Body of pancreas (tissue), 4 donors: ENCODE measurements around the gene HOXA3. TPM values are rescaled to one million over a fixed set of nuclear protein-coding genes. Genes with fewer than 3 reads are reported as not detected.

Experiments
- ATAC-seq: fragments of 150-250 bp; one replicate; pipeline ENCODE4 v1.9.1; 2016
- DNase-seq, 4 donors: peaks; one replicate each; pipeline ENCODE4 v3.0.0-alpha.2; 2019
- H3K27ac ChIP-seq, 4 donors: fragments of 200-600 bp; sonication (generic); 1 replicate in 3 of 4; 2 replicates in 1 of 4; pipeline versions ENCODE4 v1.5.1 to v1.6.1; 2016 to 2019; ENCODE audit warnings: mild to moderate bottlenecking in 1 of 4, mixed read lengths in 1 of 4, moderate library complexity in 1 of 4
- H3K27me3 ChIP-seq, 2 donors: fragments of 200-600 bp; sonication (generic); one replicate each; pipeline ENCODE4 v1.6.0; 2016; ENCODE audit warnings: mild to moderate bottlenecking in 1 of 2
- H3K36me3 ChIP-seq, 2 donors: fragments of 200-600 bp; sonication (generic); replicated peaks in 1 of 2; 2 replicates each; pipeline ENCODE4 v1.5.1; 2016; ENCODE audit warnings: low read depth in 2 of 2; ENCODE audit not compliant: insufficient read depth in 1 of 2
- H3K4me1 ChIP-seq: fragments of 200-600 bp; sonication (generic); one replicate; pipeline ENCODE4 v1.6.0; 2016
- H3K4me3 ChIP-seq, 2 donors: fragments of 200-600 bp; sonication (generic); 1 replicate in 1 of 2; 2 replicates in 1 of 2; pipeline ENCODE4 v1.5.1; 2016 to 2019
- H3K9me3 ChIP-seq, 3 donors: fragments of 200-600 bp; sonication (generic); 1 replicate in 2 of 3; 2 replicates in 1 of 3; pipeline ENCODE4 v1.5.1; 2016
- POLR2A ChIP-seq, 3 donors: fragments of 450-650 bp; IDR thresholded peaks; one replicate each; pipeline ENCODE4 v1.6.1; 2016; ENCODE audit warnings: antibody characterized with exemption in 3 of 3, mild to moderate bottlenecking in 2 of 3
- WGBS, 2 donors: methylation state at CpG; one replicate each; pipeline ENCODE4 v1.1.5; 2017; 5-methylcytosine and 5-hydroxymethylcytosine counted together
- intact Hi-C: fragments of 100-400 bp; cut with DNase I; formaldehyde crosslinking; loops from one replicate; pipeline ENCODE4 v1.15.1; 2023
- total RNA-seq, 2 donors: library from RNA; depleted of rRNA; stranded (reverse); fragments of >200 nt; gene quantifications; one replicate each; pipeline ENCODE4 v1.1.0, GENCODE V29; 2016
- TF ChIP-seq, protein P1 (sequence below), 7 experiments: fragments of 450-650 bp in 4 of 7; fragments of 200-600 bp in 3 of 7; sonication (generic) in 3 of 7; IDR thresholded peaks; one replicate each; pipeline ENCODE4 v1.5.1; 2016 to 2019; ENCODE audit warnings: antibody characterized with exemption in 7 of 7

HOXA3 gene
- total RNA-seq, 2 donors from 2014 or later, result 1.6 TPM; not detected in 1

DNA sequence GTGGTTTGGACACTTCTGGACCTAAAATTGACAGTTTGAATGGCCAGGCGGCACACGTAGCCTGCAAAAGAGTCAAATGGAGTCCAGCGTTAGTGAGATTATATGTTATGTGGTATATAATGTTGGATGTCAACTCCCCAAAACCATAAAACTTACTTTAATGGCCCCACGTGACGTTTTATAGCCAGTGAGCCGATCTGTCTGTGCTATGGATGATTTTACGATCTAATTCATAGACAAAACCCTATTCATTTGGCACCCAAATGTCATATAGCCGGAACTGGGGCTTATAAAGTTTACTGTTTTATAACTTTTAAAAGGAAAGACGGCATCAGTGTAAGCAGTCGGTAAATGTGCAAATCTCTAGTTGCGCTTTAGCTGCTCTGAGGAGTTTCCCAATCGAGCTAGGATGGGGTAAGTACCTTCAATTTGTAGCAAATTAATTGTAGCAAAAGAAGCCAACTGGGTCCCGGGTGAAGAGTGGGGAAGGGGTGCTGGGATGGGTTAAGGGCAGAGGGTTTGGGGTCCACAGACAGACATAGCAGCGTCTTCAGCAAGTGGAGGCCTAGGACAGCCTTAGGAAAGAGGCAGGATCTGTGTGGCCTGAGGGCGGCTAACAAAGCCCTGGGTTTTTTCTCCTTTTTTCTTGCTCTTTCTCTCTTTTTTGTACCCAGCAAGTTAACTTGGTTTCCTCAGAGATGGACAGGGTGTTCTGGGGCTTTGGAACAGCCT, 12.1 kb downstream of the HOXA3 start:
- no peak overlapping the region for H3K4me3 ChIP-seq
- DNase-seq (no peak), ATAC-seq (no peak)
- TF ChIP-seq, protein P1, sequence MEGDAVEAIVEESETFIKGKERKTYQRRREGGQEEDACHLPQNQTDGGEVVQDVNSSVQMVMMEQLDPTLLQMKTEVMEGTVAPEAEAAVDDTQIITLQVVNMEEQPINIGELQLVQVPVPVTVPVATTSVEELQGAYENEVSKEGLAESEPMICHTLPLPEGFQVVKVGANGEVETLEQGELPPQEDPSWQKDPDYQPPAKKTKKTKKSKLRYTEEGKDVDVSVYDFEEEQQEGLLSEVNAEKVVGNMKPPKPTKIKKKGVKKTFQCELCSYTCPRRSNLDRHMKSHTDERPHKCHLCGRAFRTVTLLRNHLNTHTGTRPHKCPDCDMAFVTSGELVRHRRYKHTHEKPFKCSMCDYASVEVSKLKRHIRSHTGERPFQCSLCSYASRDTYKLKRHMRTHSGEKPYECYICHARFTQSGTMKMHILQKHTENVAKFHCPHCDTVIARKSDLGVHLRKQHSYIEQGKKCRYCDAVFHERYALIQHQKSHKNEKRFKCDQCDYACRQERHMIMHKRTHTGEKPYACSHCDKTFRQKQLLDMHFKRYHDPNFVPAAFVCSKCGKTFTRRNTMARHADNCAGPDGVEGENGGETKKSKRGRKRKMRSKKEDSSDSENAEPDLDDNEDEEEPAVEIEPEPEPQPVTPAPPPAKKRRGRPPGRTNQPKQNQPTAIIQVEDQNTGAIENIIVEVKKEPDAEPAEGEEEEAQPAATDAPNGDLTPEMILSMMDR (IDR thresholded peaks at IDR 0.05), result no peak
- no peak for TF ChIP-seq POLR2A (IDR thresholded peaks at IDR 0.05)
- no peaks in the 10 kb centered on the region for H3K36me3 ChIP-seq
- intact Hi-C loops, result no loop called here
- H3K27ac ChIP-seq, result no peak overlapping the region
- H3K4me1 ChIP-seq, result peaks cover 28% of the 10 kb centered on the region
- peaks cover 0 to 67% of the 10 kb centered on the region in 2 donors for H3K27me3 ChIP-seq
- H3K9me3 ChIP-seq, result no peaks in the 10 kb centered on the region
- 25 to 36% methylated on average over 15 of the region's 15 CpGs for WGBS, 2 donors

DNA sequence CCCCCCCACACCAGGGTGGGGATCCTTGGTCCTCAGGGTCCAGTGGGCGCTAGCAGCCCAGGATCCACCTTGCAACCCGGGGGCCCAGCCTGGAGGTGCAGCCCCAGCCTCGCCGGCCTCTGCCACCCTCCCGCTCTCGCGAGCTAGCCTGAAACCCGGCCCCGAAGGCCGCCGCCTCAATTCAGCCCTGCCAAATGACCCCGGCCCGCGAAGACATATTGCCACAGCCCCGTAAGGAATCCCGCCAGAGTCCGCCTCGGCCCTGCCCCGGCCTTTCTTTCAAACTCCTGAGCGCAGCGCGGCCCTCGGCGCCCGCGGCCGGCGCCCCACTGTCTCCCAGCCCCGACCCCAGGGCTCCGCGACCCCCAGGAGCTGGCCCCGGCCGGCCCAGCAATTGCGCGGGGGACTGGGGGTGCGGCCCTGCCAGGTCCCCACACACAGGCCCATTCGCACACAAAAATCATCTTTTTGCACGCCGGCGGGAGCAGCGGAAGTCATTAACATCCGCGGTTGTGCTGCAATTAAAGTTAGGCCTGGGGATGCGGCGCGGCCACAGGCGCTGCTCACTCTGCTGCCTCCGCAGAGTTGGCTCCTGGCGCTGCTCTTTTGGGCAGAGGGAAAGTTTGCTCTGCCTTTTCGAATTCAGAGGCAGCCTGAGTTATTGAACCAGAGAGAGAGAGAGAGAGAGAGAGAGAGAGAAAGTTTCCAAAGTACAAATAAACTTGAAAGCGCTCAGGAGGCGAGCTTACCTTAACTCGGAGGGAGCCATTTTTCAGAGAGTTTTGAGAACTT, 12.9 kb downstream of the HOXA3 start:
- H3K27ac ChIP-seq, result peak overlapping the region in 2 of 4 donors; percentile 13 to 36
- TF ChIP-seq, protein P1 (IDR thresholded peaks at IDR 0.05), result no peak
- TF ChIP-seq POLR2A (IDR thresholded peaks at IDR 0.05), result no peak

DNA sequence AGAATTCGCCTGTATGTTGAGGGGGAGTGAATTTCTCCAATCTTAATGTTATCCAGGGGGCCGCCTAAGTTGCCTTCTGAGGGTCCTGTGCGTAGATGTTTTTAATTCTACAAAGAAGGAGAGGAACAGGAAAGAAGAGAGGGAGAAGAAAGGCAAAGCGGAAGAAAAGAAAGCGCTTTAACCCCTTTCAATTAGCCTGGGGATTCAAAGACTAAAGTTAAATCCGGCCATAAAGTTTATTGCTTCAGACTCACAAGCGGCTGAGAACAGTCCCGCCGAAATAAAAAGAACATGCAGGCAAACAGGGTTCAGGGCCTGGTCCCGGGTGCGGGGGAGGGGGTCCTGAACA, 13.4 kb downstream of the HOXA3 start:
- H3K4me1 ChIP-seq, result peaks cover 26% of the 10 kb centered on the region
- no peak for TF ChIP-seq POLR2A (IDR thresholded peaks at IDR 0.05)
- TF ChIP-seq, protein P1 (IDR thresholded peaks at IDR 0.05), result no peak
- ATAC-seq (no peak), DNase-seq (no peak)
- no peaks in the 10 kb centered on the region for H3K9me3 ChIP-seq
- H3K27ac ChIP-seq, result peak overlapping the region in 2 of 4 donors; percentile 13 to 36
- intact Hi-C loops, result no loop called here
- H3K36me3 ChIP-seq, result no peaks in the 10 kb centered on the region
- H3K4me3 ChIP-seq, result no peak overlapping the region
- peaks cover 0 to 53% of the 10 kb centered on the region in 2 donors for H3K27me3 ChIP-seq
- WGBS, 2 donors, result 25 to 27% methylated on average over 11 of the region's 11 CpGs

More for the DNA sequence above, 12.9 kb downstream of the HOXA3 start:
- ATAC-seq, result no peak
- intact Hi-C loops, result no loop called here
- 22 to 26% methylated on average over 12 to 51 of the region's 53 CpGs for WGBS, 2 donors
- Histone ChIP-seq H3K27me3 (peaks cover 0 to 59% of the 10 kb centered on the region in 2 donors), H3K4me1 (peaks cover 28% of the 10 kb centered on the region), H3K4me3 (no peak overlapping the region), H3K36me3 (no peaks in the 10 kb centered on the region), H3K9me3 (no peaks in the 10 kb centered on the region)
- no peak for DNase-seq

DNA sequence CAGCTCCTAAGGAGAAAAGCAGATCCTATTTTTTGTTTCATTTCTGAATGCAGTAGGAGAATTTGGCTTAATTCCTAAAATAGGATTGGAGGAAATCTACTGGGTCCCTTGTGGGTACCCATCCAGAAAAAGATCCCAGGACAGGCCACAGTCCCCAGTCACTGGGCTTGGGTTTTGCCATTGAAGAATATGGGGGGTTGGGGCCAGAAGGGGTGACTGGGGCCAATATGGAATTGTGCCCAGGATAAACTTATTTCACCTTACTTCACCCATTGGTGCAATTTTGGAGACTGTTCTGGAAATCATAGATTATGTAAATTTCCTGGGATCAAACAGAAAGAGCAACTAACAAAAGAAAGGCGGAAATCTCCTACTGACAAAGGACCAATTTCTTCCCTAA, 13.9 kb downstream of the HOXA3 start:
- Histone ChIP-seq H3K4me3 (no peak overlapping the region), H3K36me3 (no peaks in the 10 kb centered on the region), H3K4me1 (peaks cover 22% of the 10 kb centered on the region), H3K9me3 (no peaks in the 10 kb centered on the region), H3K27ac (no peak overlapping the region), H3K27me3 (peaks cover 0 to 48% of the 10 kb centered on the region in 2 donors)
- intact Hi-C loops, result no loop called here
- ATAC-seq, result no peak
- DNase-seq, result no peak
- TF ChIP-seq, protein P1 (IDR thresholded peaks at IDR 0.05), result no peak
- no peak for TF ChIP-seq POLR2A (IDR thresholded peaks at IDR 0.05)
- WGBS, 2 donors, result 47 to 64% methylated on average over 1 of the region's 1 CpG
